GM23338 (cell line): Measurements from ENCODE around the gene SART3. TPM values are rescaled to one million over a fixed set of nuclear protein-coding genes. Genes with fewer than 3 reads are reported as not detected.

ENCODE experiments used
- ATAC-seq: fragments of 200-7000 bp; cut with Tn5 transposase; 3 replicates; pipeline ENCODE4 v1.9.1; 2020
- DNase-seq: peaks from one replicate; pipeline ENCODE4 v3.0.0-alpha.2; 2015; ENCODE audit warnings: low spot score
- H2AFZ ChIP-seq: fragments of 200-600 bp; sonication (generic); 2 replicates; pipeline ENCODE4 v1.8.0; 2016; ENCODE audit warnings: antibody characterized with exemption, mild to moderate bottlenecking, moderate library complexity
- H3F3A ChIP-seq: fragments of 200-600 bp; sonication (generic); replicated peaks from 2 replicates; pipeline ENCODE4 v1.8.0; 2017; ENCODE audit warnings: antibody characterized with exemption, mixed run types, low read depth
- H3K27ac ChIP-seq: fragments of 200-600 bp; sonication (generic); 2 replicates; pipeline ENCODE4 v1.6.1; 2016; ENCODE audit warnings: low read depth
- H3K27me3 ChIP-seq: fragments of 200-600 bp; sonication (generic); 2 replicates; pipeline ENCODE4 v1.8.0; 2016; ENCODE audit warnings: mild to moderate bottlenecking, mixed run types, moderate library complexity; ENCODE audit not compliant: insufficient read depth
- H3K36me3 ChIP-seq: fragments of 200-600 bp; sonication (generic); 2 replicates; pipeline ENCODE4 v1.8.0; 2016; ENCODE audit warnings: mild to moderate bottlenecking; ENCODE audit not compliant: insufficient read depth
- H3K4me1 ChIP-seq: fragments of 200-600 bp; sonication (generic); 2 replicates; pipeline ENCODE4 v1.8.0; 2016; ENCODE audit warnings: mild to moderate bottlenecking, moderate library complexity; ENCODE audit not compliant: insufficient read depth
- H3K4me2 ChIP-seq: fragments of 200-600 bp; sonication (generic); 2 replicates; pipeline ENCODE4 v1.7.1; 2017; ENCODE audit warnings: mixed run types
- H3K4me3 ChIP-seq: fragments of 200-600 bp; sonication (generic); 2 replicates; pipeline ENCODE4 v1.6.1; 2016; ENCODE audit warnings: mixed run types
- H3K79me2 ChIP-seq: fragments of 200-600 bp; sonication (generic); replicated peaks from 2 replicates; pipeline ENCODE4 v1.8.0; 2017; ENCODE audit warnings: mild to moderate bottlenecking; ENCODE audit not compliant: insufficient read depth
- H3K9me2 ChIP-seq: fragments of 200-600 bp; sonication (generic); 2 replicates; pipeline ENCODE4 v1.8.0; 2017; ENCODE audit not compliant: insufficient read depth
- H4K20me1 ChIP-seq: fragments of 200-600 bp; sonication (generic); replicated peaks from 2 replicates; pipeline ENCODE4 v1.8.0; 2017; ENCODE audit warnings: mild to moderate bottlenecking; ENCODE audit not compliant: insufficient read depth
- H3K27ac Mint-ChIP-seq: 2 replicates; pipeline ENCODE4 v1.8.0; 2020; ENCODE audit warnings: inconsistent platforms, mild to moderate bottlenecking, moderate library complexity, mixed read lengths
- H3K27me3 Mint-ChIP-seq: 3 replicates; pipeline ENCODE4 v1.8.0; 2022; ENCODE audit warnings: low read depth, mild to moderate bottlenecking, moderate library complexity, mixed read lengths, inconsistent platforms; ENCODE audit not compliant: insufficient read depth, poor library complexity
- H3K36me3 Mint-ChIP-seq: 3 replicates; pipeline ENCODE4 v1.8.0; 2021; ENCODE audit warnings: low read depth, mild to moderate bottlenecking, inconsistent platforms, moderate library complexity, mixed read lengths
- H3K4me1 Mint-ChIP-seq: 3 replicates; pipeline ENCODE4 v1.8.0; 2020; ENCODE audit warnings: mild to moderate bottlenecking, inconsistent platforms, mixed read lengths
- H3K4me3 Mint-ChIP-seq: 3 replicates; pipeline ENCODE4 v1.8.0; 2021; ENCODE audit warnings: moderate library complexity, mild to moderate bottlenecking, inconsistent platforms, mixed read lengths
- H3K9me3 Mint-ChIP-seq: 3 replicates; pipeline ENCODE4 v1.8.0; 2020; ENCODE audit warnings: moderate library complexity, mild to moderate bottlenecking, inconsistent platforms, mixed read lengths
- EZH2phosphoT487 ChIP-seq: fragments of 200-600 bp; sonication (generic); IDR thresholded peaks from one replicate; pipeline ENCODE4 v1.8.1; 2018; ENCODE audit warnings: antibody characterized with exemption; ENCODE audit not compliant: unreplicated experiment
- POLR2AphosphoS5 ChIP-seq: IDR thresholded peaks from 2 replicates; pipeline ENCODE4 v1.6.1; 2016; ENCODE audit warnings: antibody characterized with exemption, low read depth
- STAT1 ChIP-seq: IDR thresholded peaks from one replicate; pipeline ENCODE4 v1.6.1; 2016; ENCODE audit warnings: antibody characterized with exemption; ENCODE audit not compliant: unreplicated experiment
- ZNF331 ChIP-seq: fragments of 250-450 bp; sonication (Bioruptor Pico); IDR thresholded peaks from 2 replicates; pipeline ENCODE4 v1.5.0; 2020; ENCODE audit warnings: low read depth, mild to moderate bottlenecking, moderate library complexity
- ZNF462 ChIP-seq: fragments of 250-450 bp; sonication (Bioruptor Pico); IDR thresholded peaks from 2 replicates; pipeline ENCODE4 v1.5.0; 2020; ENCODE audit warnings: mild to moderate bottlenecking, moderate library complexity
- polyA plus RNA-seq: library from polyadenylated mRNA; unstranded; fragments of >200 nt; fragmentation: Nextera tagmentation; extraction: Ambion mirVana; gene quantifications from 2 replicates; pipeline ENCODE4 v1.2.1, GENCODE V29; 2016
- total RNA-seq: library from RNA; depleted of rRNA; stranded (reverse); fragments of >200 nt; shearing (Covaris generic); gene quantifications from 2 replicates; pipeline ENCODE4 v1.2.3, GENCODE V29; 2014
- TF ChIP-seq, protein P1 (sequence below), 2 experiments: fragments of 200-600 bp in 1 of 2; sonication (generic) in 1 of 2; conservative IDR thresholded peaks; 2 replicates each; pipeline versions ENCODE4 v1.5.1 to v1.6.1; 2016 to 2017; ENCODE audit warnings: antibody characterized with exemption in 2 of 2, low read depth in 2 of 2, mild to moderate bottlenecking in 2 of 2, moderate library complexity in 1 of 2
- TF ChIP-seq, protein P2 (sequence below): IDR thresholded peaks from one replicate; pipeline ENCODE4 v1.6.1; 2018; ENCODE audit warnings: antibody characterized with exemption; ENCODE audit not compliant: unreplicated experiment

Gene SART3
- total and polyA plus RNA-seq, 2 experiments from 2014 or later: 49.8 to 112 TPM

- TF ChIP-seq POLR2AphosphoS5 (no peak), ZNF331 (no peak), EZH2phosphoT487 (no peak)
- TF ChIP-seq, protein P1, sequence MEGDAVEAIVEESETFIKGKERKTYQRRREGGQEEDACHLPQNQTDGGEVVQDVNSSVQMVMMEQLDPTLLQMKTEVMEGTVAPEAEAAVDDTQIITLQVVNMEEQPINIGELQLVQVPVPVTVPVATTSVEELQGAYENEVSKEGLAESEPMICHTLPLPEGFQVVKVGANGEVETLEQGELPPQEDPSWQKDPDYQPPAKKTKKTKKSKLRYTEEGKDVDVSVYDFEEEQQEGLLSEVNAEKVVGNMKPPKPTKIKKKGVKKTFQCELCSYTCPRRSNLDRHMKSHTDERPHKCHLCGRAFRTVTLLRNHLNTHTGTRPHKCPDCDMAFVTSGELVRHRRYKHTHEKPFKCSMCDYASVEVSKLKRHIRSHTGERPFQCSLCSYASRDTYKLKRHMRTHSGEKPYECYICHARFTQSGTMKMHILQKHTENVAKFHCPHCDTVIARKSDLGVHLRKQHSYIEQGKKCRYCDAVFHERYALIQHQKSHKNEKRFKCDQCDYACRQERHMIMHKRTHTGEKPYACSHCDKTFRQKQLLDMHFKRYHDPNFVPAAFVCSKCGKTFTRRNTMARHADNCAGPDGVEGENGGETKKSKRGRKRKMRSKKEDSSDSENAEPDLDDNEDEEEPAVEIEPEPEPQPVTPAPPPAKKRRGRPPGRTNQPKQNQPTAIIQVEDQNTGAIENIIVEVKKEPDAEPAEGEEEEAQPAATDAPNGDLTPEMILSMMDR (conservative IDR thresholded peaks at IDR 0.05; ENCODE audit: low read depth in 2 of 2): no peak
- TF ChIP-seq, protein P2, sequence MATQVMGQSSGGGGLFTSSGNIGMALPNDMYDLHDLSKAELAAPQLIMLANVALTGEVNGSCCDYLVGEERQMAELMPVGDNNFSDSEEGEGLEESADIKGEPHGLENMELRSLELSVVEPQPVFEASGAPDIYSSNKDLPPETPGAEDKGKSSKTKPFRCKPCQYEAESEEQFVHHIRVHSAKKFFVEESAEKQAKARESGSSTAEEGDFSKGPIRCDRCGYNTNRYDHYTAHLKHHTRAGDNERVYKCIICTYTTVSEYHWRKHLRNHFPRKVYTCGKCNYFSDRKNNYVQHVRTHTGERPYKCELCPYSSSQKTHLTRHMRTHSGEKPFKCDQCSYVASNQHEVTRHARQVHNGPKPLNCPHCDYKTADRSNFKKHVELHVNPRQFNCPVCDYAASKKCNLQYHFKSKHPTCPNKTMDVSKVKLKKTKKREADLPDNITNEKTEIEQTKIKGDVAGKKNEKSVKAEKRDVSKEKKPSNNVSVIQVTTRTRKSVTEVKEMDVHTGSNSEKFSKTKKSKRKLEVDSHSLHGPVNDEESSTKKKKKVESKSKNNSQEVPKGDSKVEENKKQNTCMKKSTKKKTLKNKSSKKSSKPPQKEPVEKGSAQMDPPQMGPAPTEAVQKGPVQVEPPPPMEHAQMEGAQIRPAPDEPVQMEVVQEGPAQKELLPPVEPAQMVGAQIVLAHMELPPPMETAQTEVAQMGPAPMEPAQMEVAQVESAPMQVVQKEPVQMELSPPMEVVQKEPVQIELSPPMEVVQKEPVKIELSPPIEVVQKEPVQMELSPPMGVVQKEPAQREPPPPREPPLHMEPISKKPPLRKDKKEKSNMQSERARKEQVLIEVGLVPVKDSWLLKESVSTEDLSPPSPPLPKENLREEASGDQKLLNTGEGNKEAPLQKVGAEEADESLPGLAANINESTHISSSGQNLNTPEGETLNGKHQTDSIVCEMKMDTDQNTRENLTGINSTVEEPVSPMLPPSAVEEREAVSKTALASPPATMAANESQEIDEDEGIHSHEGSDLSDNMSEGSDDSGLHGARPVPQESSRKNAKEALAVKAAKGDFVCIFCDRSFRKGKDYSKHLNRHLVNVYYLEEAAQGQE: no peak
Observed at GRCh38 chr12:108565146-108565545, 4.2 kb upstream of the SART3 start (continued).

DNA sequence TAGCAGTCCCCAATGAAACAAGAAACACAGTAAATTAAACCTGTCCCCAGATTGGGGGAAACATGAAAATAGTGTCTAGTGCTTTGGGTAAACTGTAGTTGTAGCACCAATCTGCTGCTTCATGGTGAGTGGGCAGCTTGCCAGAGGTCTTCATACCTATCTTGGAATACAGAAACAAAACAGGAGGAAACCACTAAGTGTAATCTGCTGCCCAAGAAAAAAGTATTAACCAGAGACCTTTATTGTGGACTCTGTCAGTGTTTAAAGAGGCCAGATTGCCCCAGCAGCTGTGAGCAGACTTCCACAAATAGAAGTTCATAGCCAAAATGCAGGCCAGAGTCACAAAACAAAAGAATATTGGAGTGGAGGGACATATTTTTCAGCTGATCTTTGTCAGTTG, 3.8 kb upstream of the SART3 start:
- Histone ChIP-seq H4K20me1 (peaks cover 13% of the 10 kb centered on the region; the same call in 1 of the 2 replicates), H3F3A (peaks cover 8% of the 10 kb centered on the region; the same call in 1 of the 2 replicates), H2AFZ (no peak overlapping the region), H3K9me2 (no peaks in the 10 kb centered on the region), H3K27ac (no peak overlapping the region), H3K27me3 (no peaks in the 10 kb centered on the region), H3K4me2 (no peak overlapping the region), H3K4me3 (no peak overlapping the region), H3K36me3 (peaks cover 50% of the 10 kb centered on the region), H3K79me2 (peaks cover 32% of the 10 kb centered on the region), H3K4me1 (no peaks in the 10 kb centered on the region; the same call in 1 of the 2 replicates)
- no peak overlapping the region for H3K27ac Mint-ChIP-seq
- peaks cover 61% of the 10 kb centered on the region for H3K36me3 Mint-ChIP-seq
- H3K27me3 Mint-ChIP-seq: no peaks in the 10 kb centered on the region
- ATAC-seq (no peak), DNase-seq (no peak)
- no peak overlapping the region for H3K4me3 Mint-ChIP-seq
- no peaks in the 10 kb centered on the region; the same call in 2 of the 3 replicates for H3K9me3 Mint-ChIP-seq
- peaks cover 6% of the 10 kb centered on the region for H3K4me1 Mint-ChIP-seq
- no peak for TF ChIP-seq ZNF462 (CRISPR knock-in tag)
- TF ChIP-seq STAT1: no peak
- no peak for TF ChIP-seq POLR2AphosphoS5
- no peak for TF ChIP-seq ZNF331
- TF ChIP-seq, protein P1 (conservative IDR thresholded peaks at IDR 0.05; ENCODE audit: low read depth in 2 of 2): no peak
